HT1080 (cell line): Measurements from ENCODE around the gene LGALSL. TPM values are rescaled to one million over a fixed set of nuclear protein-coding genes. Genes with fewer than 3 reads are reported as not detected.

Experiments
- DNase-seq: peaks from one replicate; pipeline ENCODE4 v3.0.0-alpha.2; 2015; ENCODE audit warnings: low read depth
- total RNA-seq: library from RNA; depleted of rRNA; stranded (reverse); fragments of >200 nt; shearing (Covaris generic); gene quantifications from 2 replicates; pipeline ENCODE4 v1.2.3, GENCODE V29; 2014

The LGALSL gene
- total RNA-seq, 1 experiment from 2014 or later: 3.0 TPM

DNA sequence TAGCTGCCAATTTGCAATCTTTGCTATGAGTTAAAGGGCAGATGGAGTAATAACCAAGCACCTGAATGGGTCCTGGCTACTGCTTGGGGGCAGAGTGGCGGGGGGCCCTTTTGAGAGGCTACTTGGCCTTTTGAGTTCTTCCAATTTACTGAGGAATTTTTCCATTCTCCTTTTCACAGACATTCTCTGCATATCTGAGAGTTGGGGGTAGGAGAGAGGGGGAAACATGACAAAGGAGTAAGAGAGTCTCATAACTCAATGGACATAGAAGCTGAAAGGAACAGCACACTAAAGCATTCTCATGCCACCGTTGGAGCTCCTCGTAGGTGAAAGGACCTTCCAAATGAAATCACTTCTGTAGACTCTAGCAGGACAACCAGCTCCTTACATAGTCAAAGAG is 16.1 kb downstream of the LGALSL start:
- no peak for DNase-seq

DNA sequence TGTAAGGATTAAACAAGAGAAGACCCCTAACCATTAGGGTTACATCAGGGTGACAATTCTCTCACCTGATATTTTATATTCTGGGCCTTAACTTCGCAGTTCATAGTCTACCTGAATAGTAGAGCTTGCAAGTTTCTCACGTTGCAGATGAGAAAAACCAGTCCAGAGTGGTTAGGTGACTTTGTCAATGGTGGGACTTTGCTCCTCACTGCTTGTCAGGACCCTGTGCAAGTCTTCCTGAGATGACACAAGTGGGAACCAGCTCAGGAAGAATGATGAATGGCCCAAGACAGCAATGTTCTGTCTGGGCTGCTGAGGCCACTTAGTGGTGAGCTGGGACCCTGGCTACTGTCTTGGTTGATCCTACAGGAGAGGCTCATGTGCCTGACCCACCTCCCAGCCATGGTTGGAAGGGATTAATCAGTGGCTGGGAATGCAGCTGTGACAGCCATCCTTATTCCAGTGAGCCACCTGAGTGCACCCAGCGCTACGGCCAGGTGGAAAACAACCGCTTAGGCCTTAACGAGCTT is 16.9 kb downstream of the LGALSL start:
- no peak for DNase-seq

DNA sequence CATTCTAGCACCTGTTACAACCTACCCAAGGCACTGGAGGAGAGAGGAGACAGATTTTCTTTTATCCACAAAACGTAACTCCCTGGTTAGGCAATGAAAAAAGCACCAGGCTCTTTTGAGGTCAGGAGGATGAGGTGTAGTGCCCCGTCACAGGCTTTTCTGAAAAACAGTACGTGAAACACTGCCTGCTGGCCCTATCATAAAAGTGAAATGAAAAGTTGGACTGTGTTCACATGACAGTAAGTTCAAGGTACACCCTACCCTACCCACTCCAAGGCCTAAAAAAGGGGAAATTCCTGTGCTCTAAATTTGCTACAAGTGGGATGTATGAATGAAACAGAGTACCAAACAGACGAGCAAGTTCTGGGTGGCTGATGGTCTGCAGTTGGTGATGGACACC is 17.6 kb downstream of the LGALSL start:
- no peak for DNase-seq

GRCh38 chr2:64472881-64473280 is 18.9 kb downstream of the LGALSL start:
- no peak for DNase-seq

- no peak for DNase-seq
Measured at GRCh38 chr2:64474121-64474571, 20.2 kb downstream of the LGALSL start.

DNA sequence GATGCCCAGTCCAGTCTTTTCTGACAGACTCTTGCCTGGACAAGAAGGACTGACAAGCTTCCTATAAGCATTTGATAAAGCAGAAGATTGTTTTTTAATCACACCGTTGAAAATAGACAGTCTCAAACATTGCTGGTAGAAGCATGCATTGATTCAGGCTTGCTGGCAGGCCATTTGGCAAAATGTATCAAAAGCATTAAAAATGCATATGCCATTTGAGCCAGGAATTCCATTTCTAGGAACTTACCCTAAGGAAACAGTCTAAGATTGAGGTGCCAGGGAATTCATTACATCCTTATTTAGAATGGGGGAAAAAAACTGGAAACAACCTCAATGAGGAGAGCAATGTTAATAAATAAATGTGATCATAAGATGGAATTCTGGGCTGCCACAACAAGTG is 20.7 kb downstream of the LGALSL start:
- no peak for DNase-seq

- no peak for DNase-seq
Measured at GRCh38 chr2:64477037-64477436, 23.1 kb downstream of the LGALSL start.

GRCh38 chr2:64477979-64478378 is 24.0 kb downstream of the LGALSL start:
- no peak for DNase-seq

- DNase-seq: no peak
Measured at GRCh38 chr2:64478502-64479230, 24.7 kb downstream of the LGALSL start.

DNA sequence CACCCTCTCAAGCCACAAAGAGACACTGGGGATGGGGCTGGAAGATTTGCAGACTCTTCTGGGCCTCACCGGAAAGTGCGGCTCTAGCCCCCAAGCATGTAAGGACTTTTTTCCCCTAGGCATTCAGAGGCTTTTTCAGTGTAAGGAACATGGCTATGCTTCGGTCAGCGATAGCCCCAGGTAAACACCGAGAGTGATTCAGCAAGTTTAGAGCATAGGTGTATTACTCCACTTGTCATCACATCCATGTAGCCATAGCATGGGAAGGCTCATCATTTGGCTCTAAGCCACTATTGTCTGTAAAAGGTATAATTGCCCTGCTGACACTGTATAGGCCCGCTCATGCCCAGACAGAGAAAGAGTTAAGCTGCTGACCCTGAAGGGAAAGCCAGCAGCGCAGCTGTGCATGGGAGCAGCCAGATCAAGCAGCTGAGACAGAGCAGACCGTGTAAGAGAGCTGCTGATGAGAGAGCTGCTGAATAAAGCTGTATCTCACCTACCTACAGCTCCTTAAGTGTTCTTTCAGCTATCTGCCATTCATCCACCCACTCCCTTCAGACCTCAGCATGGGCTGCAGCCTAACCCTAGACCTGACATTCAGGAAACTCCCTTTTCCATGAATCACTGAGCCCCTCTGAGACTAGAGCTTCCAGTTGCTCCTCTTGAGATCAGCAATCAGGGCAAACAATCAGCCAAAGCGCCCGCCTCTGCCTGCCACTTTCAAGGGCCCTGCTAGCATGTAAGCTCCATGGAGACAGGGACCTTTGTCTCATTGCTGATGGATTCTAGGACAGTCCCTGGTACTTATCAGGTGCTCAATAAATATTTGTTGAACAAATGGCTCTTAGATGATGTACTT is 25.5 kb downstream of the LGALSL start:
- DNase-seq: no peak

DNA sequence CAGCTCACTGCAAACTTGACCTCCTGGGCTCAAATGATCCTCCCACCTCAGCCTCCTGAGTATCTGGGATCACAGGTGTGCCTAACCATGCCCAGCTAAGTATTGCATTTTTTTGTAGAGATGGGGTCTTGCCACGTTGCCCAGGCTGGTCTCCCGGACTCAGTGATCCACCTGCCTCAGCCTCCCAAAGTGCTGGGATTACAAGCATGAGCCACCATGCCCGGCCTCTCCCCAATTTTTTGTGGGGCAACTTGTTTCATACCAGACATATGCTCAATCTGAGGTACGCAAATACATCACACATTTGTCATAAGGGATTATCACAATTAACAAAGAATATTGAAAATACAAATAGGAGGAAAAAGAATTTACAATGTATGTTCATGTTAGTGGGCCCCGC is 27.7 kb downstream of the LGALSL start:
- DNase-seq: no peak

DNA sequence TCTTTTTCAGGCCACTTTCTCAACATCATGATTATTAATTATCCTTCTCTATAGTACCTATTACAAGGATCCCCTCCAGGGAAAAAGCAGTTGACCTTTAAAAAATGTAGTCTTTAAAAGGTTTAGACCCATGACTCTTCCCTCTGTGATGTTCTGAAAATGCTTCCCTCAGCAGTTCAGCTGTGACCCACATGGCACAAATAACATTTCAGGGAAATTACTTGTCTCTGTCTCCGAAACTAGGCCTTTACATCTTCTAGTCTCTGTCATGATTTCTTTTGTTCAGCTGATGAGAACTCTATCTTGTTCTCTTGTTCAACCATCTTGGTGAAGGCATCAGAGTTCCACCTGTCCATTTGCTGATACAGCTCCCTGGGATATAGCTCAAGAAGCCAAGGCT is 28.3 kb downstream of the LGALSL start:
- no peak for DNase-seq

- DNase-seq: peak; percentile 70
Measured at GRCh38 chr2:64482765-64483504, 29.0 kb downstream of the LGALSL start.

DNA sequence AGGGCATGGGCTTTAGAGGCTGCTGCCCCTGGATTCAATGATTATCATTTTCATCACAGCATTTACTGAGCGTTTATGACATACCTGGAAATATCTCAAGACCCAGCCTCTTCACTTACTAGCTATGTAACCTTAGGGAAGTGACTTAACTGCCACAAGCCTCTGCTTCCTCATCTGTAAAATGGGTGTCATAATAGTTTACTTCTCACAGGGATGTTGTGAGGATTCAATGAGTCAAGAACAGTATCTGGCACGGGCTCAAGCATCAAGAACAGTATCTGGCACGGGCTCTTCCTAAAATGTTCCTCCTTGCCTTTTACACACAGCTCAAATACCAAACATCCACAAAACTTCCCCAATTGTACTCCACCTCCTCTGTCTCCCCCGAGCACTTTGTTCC is 31.4 kb downstream of the LGALSL start:
- no peak for DNase-seq

DNA sequence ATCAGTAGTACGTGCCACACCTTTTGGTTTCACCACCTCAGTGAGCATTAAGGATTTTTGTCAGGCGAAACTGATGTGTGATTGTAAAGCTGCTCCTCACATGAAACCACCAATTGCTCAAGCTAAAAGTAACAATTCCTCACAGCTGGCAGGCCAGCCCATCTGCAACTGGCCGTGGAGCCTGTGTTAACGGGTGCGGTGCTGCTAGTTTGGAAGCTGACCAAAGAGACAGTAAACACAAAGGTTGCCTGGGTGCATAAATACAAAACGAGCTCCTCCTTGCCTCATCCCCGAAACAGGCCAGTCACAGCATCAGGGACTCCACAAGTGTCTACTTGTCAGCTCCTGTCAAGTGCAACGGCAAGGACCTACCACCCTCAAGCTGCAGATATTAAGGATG is 32.0 kb downstream of the LGALSL start:
- no peak for DNase-seq

- DNase-seq: no peak
Measured at GRCh38 chr2:64487256-64488049, 33.5 kb downstream of the LGALSL start.

DNA sequence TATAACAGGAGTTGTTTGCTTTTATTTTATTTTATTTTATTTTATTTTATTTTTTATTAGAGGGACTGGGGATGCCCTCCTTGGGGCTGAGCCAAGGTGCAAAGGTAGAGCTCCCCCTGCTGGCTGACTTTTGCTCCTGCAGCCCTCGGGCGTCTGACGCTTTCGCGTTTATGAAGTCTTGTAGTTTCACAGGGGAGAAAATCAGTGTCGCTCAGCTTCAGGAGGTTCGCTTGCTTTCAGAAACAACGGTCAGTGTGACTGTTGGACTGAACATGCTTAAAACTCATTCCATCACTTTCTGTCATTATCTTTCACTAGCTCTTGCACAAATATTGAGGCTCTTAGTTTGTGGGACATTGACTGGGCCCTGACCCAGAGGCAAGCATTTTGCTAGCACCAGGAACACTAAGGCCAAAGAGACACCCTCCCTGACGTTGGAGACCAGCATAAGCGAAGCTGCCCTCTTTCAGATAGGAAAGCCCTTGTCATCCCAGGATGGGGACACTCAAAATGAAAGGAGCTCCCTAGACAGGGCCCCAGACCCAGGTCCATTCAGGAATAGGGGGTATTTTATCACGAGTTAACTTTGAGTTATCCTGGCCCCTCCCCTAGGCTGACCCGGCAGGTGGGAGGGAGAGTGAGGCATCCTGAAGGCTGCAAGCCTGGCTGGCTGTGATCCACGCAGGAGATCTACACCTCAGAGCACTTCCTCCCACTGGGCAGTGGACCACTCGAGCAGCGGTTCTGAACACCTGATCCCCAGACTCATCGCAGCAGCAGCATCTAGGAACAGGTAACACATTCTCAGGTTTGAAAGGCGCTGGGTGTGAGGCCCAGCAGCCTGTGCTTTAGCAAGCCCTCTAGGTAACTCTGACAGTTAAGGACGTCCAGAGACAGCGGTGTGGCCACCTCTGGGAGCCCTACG is 34.4 kb downstream of the LGALSL start:
- peak; percentile 44 for DNase-seq

DNA sequence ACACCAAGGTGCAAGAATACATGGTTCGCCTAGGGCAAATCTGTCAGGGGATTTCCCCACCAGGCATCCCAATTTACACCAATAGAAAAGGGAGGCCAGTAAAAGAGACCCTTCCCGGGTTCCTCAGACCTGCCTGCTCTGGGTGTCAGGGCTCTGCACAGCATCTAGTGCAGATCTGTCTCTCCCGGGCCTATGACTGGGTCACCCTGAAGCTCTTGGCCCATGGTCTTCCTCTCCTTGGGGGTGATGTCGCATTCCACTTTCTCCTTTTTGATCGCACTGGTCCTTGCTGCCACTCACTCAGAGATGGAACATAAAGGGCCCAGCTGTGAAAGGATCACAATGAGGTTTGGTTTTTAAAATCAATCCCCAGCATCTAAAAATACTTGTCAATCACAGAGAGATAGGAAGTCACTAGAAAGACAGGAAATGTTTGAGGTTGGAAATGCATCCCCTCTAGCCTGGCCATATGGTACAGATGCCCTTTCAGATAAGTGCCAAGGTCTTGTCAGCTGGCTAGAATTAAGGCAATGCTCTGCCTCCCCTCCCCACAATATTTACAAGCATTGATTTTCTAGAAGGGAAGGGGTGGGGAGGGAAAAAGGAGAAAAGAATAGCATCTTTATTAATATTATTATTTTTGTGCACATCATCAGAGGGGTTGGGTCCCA is 35.3 kb downstream of the LGALSL start:
- DNase-seq: no peak

DNA sequence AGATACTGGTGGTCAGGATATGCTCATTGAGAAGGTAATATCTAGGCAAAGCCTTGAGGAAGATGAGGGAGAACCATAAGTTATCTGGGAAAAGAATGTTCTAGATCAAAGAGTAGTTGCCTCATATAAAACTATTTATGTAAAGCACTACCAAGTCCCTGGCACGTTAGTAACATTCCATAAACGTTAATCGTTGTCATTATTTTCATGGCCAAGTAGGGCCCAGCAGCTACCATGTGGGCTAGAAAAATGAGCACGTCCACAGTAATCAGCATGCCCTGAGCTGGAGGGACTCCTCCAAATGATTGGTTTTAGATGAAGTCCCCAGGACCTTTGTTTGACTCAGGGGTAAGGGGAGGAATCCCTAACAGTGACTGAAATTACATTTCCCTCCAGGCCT is 37.5 kb downstream of the LGALSL start:
- DNase-seq: no peak
